Spleen (tissue), 7 donors: ENCODE data around the gene SCN8A.
"Not testable (repeated sequence)": the region's sequence is repeated elsewhere in the genome, so short reads cannot be mapped to it uniquely, and the experiment has no call there.

ENCODE experiments used
- POLR2A ChIP-seq, 3 donors: fragments of 450-650 bp; IDR thresholded peaks; one replicate each; pipeline ENCODE4 v1.5.1; 2017; ENCODE audit warnings: antibody characterized with exemption in 3 of 3, mild to moderate bottlenecking in 1 of 3
- TF ChIP-seq, protein P1 (sequence below), 11 experiments: fragments of 200-600 bp in 7 of 11; fragments of 450-650 bp in 4 of 11; sonication (generic) in 4 of 11; IDR thresholded peaks in 8 of 11; conservative IDR thresholded peaks in 3 of 11; 1 replicate in 7 of 11; 2 replicates in 4 of 11; pipeline versions ENCODE4 v1.4.0 to v1.8.0; 2016 to 2021; ENCODE audit warnings: antibody characterized with exemption in 11 of 11, inconsistent platforms in 4 of 11, mild to moderate bottlenecking in 1 of 11
- donor health status: DM: no; HTN: no; CAD: no; lungs with moderate emphysema.
- donor health status: DM: no; HTN: no; CAD: no.
- donor health status: DM: no; HTN: no; CAD: no.

DNA sequence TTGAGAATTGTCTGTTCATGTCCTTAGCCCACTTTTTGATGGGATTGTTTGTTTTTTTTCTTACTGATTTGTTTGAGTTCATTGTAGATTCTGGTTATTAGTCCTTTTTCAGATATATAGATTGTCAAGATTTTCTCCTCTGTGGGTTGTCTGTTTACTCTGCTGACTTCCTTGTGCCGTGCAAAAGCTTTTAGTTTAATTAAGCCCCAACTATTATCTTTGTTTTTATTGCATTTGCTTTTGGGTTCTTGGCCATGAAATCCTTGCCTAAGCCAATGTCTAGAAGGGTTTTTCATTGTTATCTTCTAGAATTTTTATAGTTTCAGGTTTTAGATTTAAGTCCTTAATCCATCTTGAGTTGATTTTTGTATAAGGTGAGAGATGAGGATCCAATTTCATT, 14.9 kb downstream of the SCN8A start:
- TF ChIP-seq POLR2A (IDR thresholded peaks at IDR 0.05), result not testable (repeated sequence)
- TF ChIP-seq, protein P1, sequence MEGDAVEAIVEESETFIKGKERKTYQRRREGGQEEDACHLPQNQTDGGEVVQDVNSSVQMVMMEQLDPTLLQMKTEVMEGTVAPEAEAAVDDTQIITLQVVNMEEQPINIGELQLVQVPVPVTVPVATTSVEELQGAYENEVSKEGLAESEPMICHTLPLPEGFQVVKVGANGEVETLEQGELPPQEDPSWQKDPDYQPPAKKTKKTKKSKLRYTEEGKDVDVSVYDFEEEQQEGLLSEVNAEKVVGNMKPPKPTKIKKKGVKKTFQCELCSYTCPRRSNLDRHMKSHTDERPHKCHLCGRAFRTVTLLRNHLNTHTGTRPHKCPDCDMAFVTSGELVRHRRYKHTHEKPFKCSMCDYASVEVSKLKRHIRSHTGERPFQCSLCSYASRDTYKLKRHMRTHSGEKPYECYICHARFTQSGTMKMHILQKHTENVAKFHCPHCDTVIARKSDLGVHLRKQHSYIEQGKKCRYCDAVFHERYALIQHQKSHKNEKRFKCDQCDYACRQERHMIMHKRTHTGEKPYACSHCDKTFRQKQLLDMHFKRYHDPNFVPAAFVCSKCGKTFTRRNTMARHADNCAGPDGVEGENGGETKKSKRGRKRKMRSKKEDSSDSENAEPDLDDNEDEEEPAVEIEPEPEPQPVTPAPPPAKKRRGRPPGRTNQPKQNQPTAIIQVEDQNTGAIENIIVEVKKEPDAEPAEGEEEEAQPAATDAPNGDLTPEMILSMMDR (IDR thresholded peaks at IDR 0.05 in 8 of 11, conservative IDR thresholded peaks at IDR 0.05 in 3 of 11), result not testable (repeated sequence)
